Neutrophil (primary cell): ENCODE results near the gene ARCN1.

ENCODE experiments used
- H3K27ac ChIP-seq: fragments of 200-600 bp; sonication (generic); 2 replicates; pipeline ENCODE4 v1.5.1; 2016; ENCODE audit warnings: mild to moderate bottlenecking, moderate library complexity
- H3K27me3 ChIP-seq: fragments of 200-600 bp; sonication (generic); 2 replicates; pipeline ENCODE4 v1.6.0; 2016; ENCODE audit warnings: mild to moderate bottlenecking
- H3K36me3 ChIP-seq: fragments of 200-600 bp; sonication (generic); 2 replicates; pipeline ENCODE4 v1.5.1; 2017
- H3K4me1 ChIP-seq, 2 experiments: fragments of 200-600 bp in 1 of 2; sonication (generic) in 1 of 2; 1 replicate in 1 of 2; 2 replicates in 1 of 2; pipeline versions ENCODE4 v1.5.1 to v1.6.1; 2013 to 2016; ENCODE audit warnings: low read depth in 1 of 2, low read length in 1 of 2, mild to moderate bottlenecking in 1 of 2, moderate library complexity in 1 of 2; ENCODE audit not compliant: control insufficient read depth in 1 of 2, insufficient read depth in 1 of 2
- H3K4me3 ChIP-seq, 2 experiments: fragments of 200-600 bp in 1 of 2; sonication (generic) in 1 of 2; 1 replicate in 1 of 2; 2 replicates in 1 of 2; pipeline ENCODE4 v1.5.1; 2013 to 2016; ENCODE audit warnings: low read depth in 1 of 2, low read length in 1 of 2, mild to moderate bottlenecking in 1 of 2, moderate library complexity in 1 of 2
- H3K9me3 ChIP-seq: fragments of 200-600 bp; sonication (generic); 2 replicates; pipeline ENCODE4 v1.5.1; 2016
- CTCF ChIP-seq: fragments of 200-600 bp; sonication (generic); IDR thresholded peaks from 2 replicates; pipeline ENCODE4 v1.5.1; 2016; ENCODE audit warnings: antibody characterized with exemption

Gene ARCN1

GRCh38 chr11:118646393-118646792 lies 74.2 kb downstream of the ARCN1 start:
- Histone ChIP-seq H3K4me3 (no peak overlapping the region), H3K27ac (no peak overlapping the region), H3K36me3 (no peaks in the 10 kb centered on the region), H3K27me3 (no peaks in the 10 kb centered on the region), H3K4me1 (no peaks in the 10 kb centered on the region), H3K9me3 (no peaks in the 10 kb centered on the region)
- TF ChIP-seq CTCF: no peak

GRCh38 chr11:118648291-118648690 lies 76.1 kb downstream of the ARCN1 start:
- H3K27me3 ChIP-seq: no peaks in the 10 kb centered on the region
- no peak for TF ChIP-seq CTCF
- no peak overlapping the region for H3K27ac ChIP-seq
- H3K4me3 ChIP-seq: no peak overlapping the region
- H3K9me3 ChIP-seq: no peaks in the 10 kb centered on the region
- no peaks in the 10 kb centered on the region for H3K36me3 ChIP-seq
- no peaks in the 10 kb centered on the region for H3K4me1 ChIP-seq

GRCh38 chr11:118649941-118650340 lies 77.7 kb downstream of the ARCN1 start:
- Histone ChIP-seq H3K27me3 (no peaks in the 10 kb centered on the region), H3K27ac (no peak overlapping the region), H3K4me1 (no peaks in the 10 kb centered on the region), H3K9me3 (no peaks in the 10 kb centered on the region), H3K4me3 (no peak overlapping the region), H3K36me3 (no peaks in the 10 kb centered on the region)
- no peak for TF ChIP-seq CTCF

GRCh38 chr11:118650366-118650765 lies 78.2 kb downstream of the ARCN1 start:
- Histone ChIP-seq H3K27me3 (no peaks in the 10 kb centered on the region), H3K4me1 (no peaks in the 10 kb centered on the region), H3K9me3 (no peaks in the 10 kb centered on the region), H3K27ac (no peak overlapping the region), H3K36me3 (no peaks in the 10 kb centered on the region), H3K4me3 (no peak overlapping the region)
- TF ChIP-seq CTCF: no peak

- Histone ChIP-seq H3K9me3 (no peaks in the 10 kb centered on the region), H3K27me3 (no peaks in the 10 kb centered on the region), H3K36me3 (no peaks in the 10 kb centered on the region), H3K27ac (no peak overlapping the region), H3K4me1 (no peaks in the 10 kb centered on the region), H3K4me3 (no peak overlapping the region)
- TF ChIP-seq CTCF: no peak
Measured at GRCh38 chr11:118651820-118652219, 79.6 kb downstream of the ARCN1 start.
